GM23338 (cell line): Measurements from ENCODE around the gene HARBI1. TPM values are rescaled to one million over a fixed set of nuclear protein-coding genes. Genes with fewer than 3 reads are reported as not detected.

ENCODE experiments used
- ATAC-seq: fragments of 200-7000 bp; cut with Tn5 transposase; 3 replicates; pipeline ENCODE4 v1.9.1; 2020
- DNase-seq: peaks from one replicate; pipeline ENCODE4 v3.0.0-alpha.2; 2015; ENCODE audit warnings: low spot score
- H2AFZ ChIP-seq: fragments of 200-600 bp; sonication (generic); 2 replicates; pipeline ENCODE4 v1.8.0; 2016; ENCODE audit warnings: antibody characterized with exemption, mild to moderate bottlenecking, moderate library complexity
- H3F3A ChIP-seq: fragments of 200-600 bp; sonication (generic); replicated peaks from 2 replicates; pipeline ENCODE4 v1.8.0; 2017; ENCODE audit warnings: antibody characterized with exemption, mixed run types, low read depth
- H3K27ac ChIP-seq: fragments of 200-600 bp; sonication (generic); 2 replicates; pipeline ENCODE4 v1.6.1; 2016; ENCODE audit warnings: low read depth
- H3K27me3 ChIP-seq: fragments of 200-600 bp; sonication (generic); 2 replicates; pipeline ENCODE4 v1.8.0; 2016; ENCODE audit warnings: mild to moderate bottlenecking, mixed run types, moderate library complexity; ENCODE audit not compliant: insufficient read depth
- H3K36me3 ChIP-seq: fragments of 200-600 bp; sonication (generic); 2 replicates; pipeline ENCODE4 v1.8.0; 2016; ENCODE audit warnings: mild to moderate bottlenecking; ENCODE audit not compliant: insufficient read depth
- H3K4me1 ChIP-seq: fragments of 200-600 bp; sonication (generic); 2 replicates; pipeline ENCODE4 v1.8.0; 2016; ENCODE audit warnings: mild to moderate bottlenecking, moderate library complexity; ENCODE audit not compliant: insufficient read depth
- H3K4me2 ChIP-seq: fragments of 200-600 bp; sonication (generic); 2 replicates; pipeline ENCODE4 v1.7.1; 2017; ENCODE audit warnings: mixed run types
- H3K4me3 ChIP-seq: fragments of 200-600 bp; sonication (generic); 2 replicates; pipeline ENCODE4 v1.6.1; 2016; ENCODE audit warnings: mixed run types
- H3K79me2 ChIP-seq: fragments of 200-600 bp; sonication (generic); replicated peaks from 2 replicates; pipeline ENCODE4 v1.8.0; 2017; ENCODE audit warnings: mild to moderate bottlenecking; ENCODE audit not compliant: insufficient read depth
- H3K9me2 ChIP-seq: fragments of 200-600 bp; sonication (generic); 2 replicates; pipeline ENCODE4 v1.8.0; 2017; ENCODE audit not compliant: insufficient read depth
- H4K20me1 ChIP-seq: fragments of 200-600 bp; sonication (generic); replicated peaks from 2 replicates; pipeline ENCODE4 v1.8.0; 2017; ENCODE audit warnings: mild to moderate bottlenecking; ENCODE audit not compliant: insufficient read depth
- H3K27ac Mint-ChIP-seq: 2 replicates; pipeline ENCODE4 v1.8.0; 2020; ENCODE audit warnings: inconsistent platforms, mild to moderate bottlenecking, moderate library complexity, mixed read lengths
- H3K27me3 Mint-ChIP-seq: 3 replicates; pipeline ENCODE4 v1.8.0; 2022; ENCODE audit warnings: low read depth, mild to moderate bottlenecking, moderate library complexity, mixed read lengths, inconsistent platforms; ENCODE audit not compliant: insufficient read depth, poor library complexity
- H3K36me3 Mint-ChIP-seq: 3 replicates; pipeline ENCODE4 v1.8.0; 2021; ENCODE audit warnings: low read depth, mild to moderate bottlenecking, inconsistent platforms, moderate library complexity, mixed read lengths
- H3K4me1 Mint-ChIP-seq: 3 replicates; pipeline ENCODE4 v1.8.0; 2020; ENCODE audit warnings: mild to moderate bottlenecking, inconsistent platforms, mixed read lengths
- H3K4me3 Mint-ChIP-seq: 3 replicates; pipeline ENCODE4 v1.8.0; 2021; ENCODE audit warnings: moderate library complexity, mild to moderate bottlenecking, inconsistent platforms, mixed read lengths
- H3K9me3 Mint-ChIP-seq: 3 replicates; pipeline ENCODE4 v1.8.0; 2020; ENCODE audit warnings: moderate library complexity, mild to moderate bottlenecking, inconsistent platforms, mixed read lengths
- CREB1 ChIP-seq: fragments of 250-450 bp; sonication (Bioruptor Pico); IDR thresholded peaks from 2 replicates; pipeline ENCODE4 v1.5.0; 2020; ENCODE audit warnings: low read depth, mild to moderate bottlenecking, moderate library complexity
- ETS1 ChIP-seq: IDR thresholded peaks from 2 replicates; pipeline ENCODE4 v1.6.1; 2016; ENCODE audit warnings: antibody characterized with exemption
- EZH2 ChIP-seq: fragments of 200-600 bp; sonication (generic); IDR thresholded peaks from one replicate; pipeline ENCODE4 v1.8.0; 2017; ENCODE audit warnings: antibody characterized with exemption, mild to moderate bottlenecking, low read depth; ENCODE audit not compliant: unreplicated experiment
- EZH2phosphoT487 ChIP-seq: fragments of 200-600 bp; sonication (generic); IDR thresholded peaks from one replicate; pipeline ENCODE4 v1.8.1; 2018; ENCODE audit warnings: antibody characterized with exemption; ENCODE audit not compliant: unreplicated experiment
- POLR2AphosphoS5 ChIP-seq: IDR thresholded peaks from 2 replicates; pipeline ENCODE4 v1.6.1; 2016; ENCODE audit warnings: antibody characterized with exemption, low read depth
- REST ChIP-seq: IDR thresholded peaks from one replicate; pipeline ENCODE4 v1.6.1; 2018; ENCODE audit warnings: antibody characterized with exemption; ENCODE audit not compliant: unreplicated experiment
- STAT1 ChIP-seq: IDR thresholded peaks from one replicate; pipeline ENCODE4 v1.6.1; 2016; ENCODE audit warnings: antibody characterized with exemption; ENCODE audit not compliant: unreplicated experiment
- ZNF114 ChIP-seq: fragments of 250-450 bp; sonication (Bioruptor Pico); IDR thresholded peaks from 2 replicates; pipeline ENCODE4 v1.5.0; 2020; ENCODE audit warnings: mild to moderate bottlenecking, moderate library complexity
- ZNF331 ChIP-seq: fragments of 250-450 bp; sonication (Bioruptor Pico); IDR thresholded peaks from 2 replicates; pipeline ENCODE4 v1.5.0; 2020; ENCODE audit warnings: low read depth, mild to moderate bottlenecking, moderate library complexity
- ZNF462 ChIP-seq: fragments of 250-450 bp; sonication (Bioruptor Pico); IDR thresholded peaks from 2 replicates; pipeline ENCODE4 v1.5.0; 2020; ENCODE audit warnings: mild to moderate bottlenecking, moderate library complexity
- polyA plus RNA-seq: library from polyadenylated mRNA; unstranded; fragments of >200 nt; fragmentation: Nextera tagmentation; extraction: Ambion mirVana; gene quantifications from 2 replicates; pipeline ENCODE4 v1.2.1, GENCODE V29; 2016
- total RNA-seq: library from RNA; depleted of rRNA; stranded (reverse); fragments of >200 nt; shearing (Covaris generic); gene quantifications from 2 replicates; pipeline ENCODE4 v1.2.3, GENCODE V29; 2014

HARBI1 gene
- total and polyA plus RNA-seq, 2 experiments from 2014 or later, result 4.2 to 6.5 TPM

- Histone ChIP-seq H3F3A (no peaks in the 10 kb centered on the region), H3K4me1 (no peaks in the 10 kb centered on the region), H3K79me2 (no peaks in the 10 kb centered on the region), H3K4me3 (no peak overlapping the region), H3K9me2 (no peaks in the 10 kb centered on the region), H2AFZ (no peak overlapping the region), H3K27me3 (no peaks in the 10 kb centered on the region), H3K4me2 (no peak overlapping the region), H3K36me3 (no peaks in the 10 kb centered on the region), H3K27ac (no peak overlapping the region), H4K20me1 (no peaks in the 10 kb centered on the region)
- Mint-ChIP-seq H3K4me3 (no peak overlapping the region), H3K27ac (no peak overlapping the region), H3K4me1 (no peaks in the 10 kb centered on the region), H3K27me3 (peaks cover 2% of the 10 kb centered on the region), H3K36me3 (no peaks in the 10 kb centered on the region), H3K9me3 (no peaks in the 10 kb centered on the region; the same call in 2 of the 3 replicates)
- no peak for DNase-seq
- no peak for ATAC-seq
- TF ChIP-seq EZH2 (no peak), REST (no peak), ZNF462 (no peak), EZH2phosphoT487 (no peak), STAT1 (no peak), CREB1 (CRISPR knock-in tag) (no peak), ZNF331 (CRISPR knock-in tag) (no peak), ZNF114 (CRISPR knock-in tag) (no peak), ETS1 (no peak), POLR2AphosphoS5 (no peak)
Measured at GRCh38 chr11:46609386-46609785, 7.6 kb downstream of the HARBI1 start.
